GM12878 (cell line): Measurements from ENCODE around the gene LRRC27. TPM values are rescaled to one million over a fixed set of nuclear protein-coding genes. Genes with fewer than 3 reads are reported as not detected.

Experiments used
- ATAC-seq: fragments of 200-7000 bp; cut with Tn5 transposase; 3 replicates; pipeline ENCODE4 v1.9.1; 2020; ENCODE audit warnings: mild to moderate bottlenecking, moderate library complexity
- BruUV-seq: library from RNA; stranded (reverse); fragments of 400-500 nt; replicated peaks from 2 replicates; lab custom pipeline; 2021; lab: Mats Ljungman, UMichigan
- CTCF ChIA-PET: fragments of 300-600 bp; sonication (Branson Sonifier 250); formaldehyde crosslinking; extraction: SDS; loops from one replicate; lab custom pipeline; 2021; ENCODE audit warnings: inconsistent platforms; lab: Yijun Ruan, JAX
- POLR2A ChIA-PET: fragments of 350-600 bp; formaldehyde crosslinking; extraction: SDS; loops from one replicate; lab custom pipeline; 2021; ENCODE audit warnings: inconsistent platforms; lab: Charles Lee
- RAD21 ChIA-PET: fragments of 300-600 bp; sonication (Branson Sonifier 250); formaldehyde crosslinking; loops from one replicate; lab custom pipeline; 2023; ENCODE audit warnings: antibody characterized with exemption; ENCODE audit not compliant: unreplicated experiment; lab: Charles Lee
- SMC1A ChIA-PET: fragments of 300-600 bp; sonication (Branson Sonifier 250); formaldehyde crosslinking; loops from one replicate; lab custom pipeline; 2023; ENCODE audit not compliant: unreplicated experiment, uncharacterized antibody; lab: Charles Lee
- DNase-seq: peaks from one replicate; pipeline ENCODE4 v3.0.0-alpha.2; 2011; ENCODE audit warnings: low read depth, low spot score
- FAIRE-seq: peaks from 3 replicates; lab custom pipeline; 2011; peaks lifted over from hg19 to GRCh38; lab: Jason Lieb, UNC
- H2AFZ ChIP-seq: 2 replicates; pipeline ENCODE4 v1.6.0; 2011; ENCODE audit warnings: low read depth, low read length, control low read depth; ENCODE audit not compliant: control insufficient read depth
- H3K27ac ChIP-seq: 2 replicates; pipeline ENCODE4 v1.5.1; 2011; ENCODE audit warnings: control low read depth; ENCODE audit not compliant: control insufficient read depth, insufficient read depth
- H3K27me3 ChIP-seq, 2 experiments: replicated peaks in 1 of 2; 2 replicates each; pipeline versions ENCODE4 v1.6.0 to v1.6.1; 2011; ENCODE audit warnings: low read length in 1 of 2; ENCODE audit not compliant: control insufficient read depth in 2 of 2, insufficient read depth in 2 of 2
- H3K36me3 ChIP-seq, 2 experiments: 2 replicates each; pipeline ENCODE4 v1.5.1; 2011; ENCODE audit warnings: low read length in 1 of 2; ENCODE audit not compliant: control insufficient read depth in 2 of 2, insufficient read depth in 2 of 2
- H3K4me1 ChIP-seq: 2 replicates; pipeline ENCODE4 v1.6.1; 2011; ENCODE audit warnings: mild to moderate bottlenecking, low read length, moderate library complexity, mixed read lengths; ENCODE audit not compliant: control insufficient read depth, insufficient read depth
- H3K4me2 ChIP-seq: 2 replicates; pipeline ENCODE4 v1.6.0; 2011; ENCODE audit warnings: control low read depth; ENCODE audit not compliant: control insufficient read depth, insufficient read depth
- H3K4me3 ChIP-seq: fragments of 200-600 bp; sonication (generic); 2 replicates; pipeline ENCODE4 v1.5.1; 2016
- H3K79me2 ChIP-seq: 2 replicates; pipeline ENCODE4 v1.6.0; 2011; ENCODE audit warnings: low read length; ENCODE audit not compliant: control insufficient read depth, insufficient read depth
- H3K9ac ChIP-seq: 2 replicates; pipeline ENCODE4 v1.8.0; 2011; ENCODE audit warnings: low read length, control low read depth, mixed read lengths; ENCODE audit not compliant: control insufficient read depth, insufficient read depth
- H3K9me3 ChIP-seq: replicated peaks from 3 replicates; pipeline ENCODE4 v1.5.1; 2011; ENCODE audit warnings: mild to moderate bottlenecking, low read length; ENCODE audit not compliant: control insufficient read depth, insufficient read depth
- H4K20me1 ChIP-seq: 2 replicates; pipeline ENCODE4 v1.6.0; 2011; ENCODE audit not compliant: control insufficient read depth, insufficient read depth
- EP300 ChIP-seq, 2 experiments: fragments of 150-350 bp in 1 of 2; IDR thresholded peaks; 2 replicates each; pipeline ENCODE4 v1.6.1; 2011 to 2012; ENCODE audit warnings: low read depth in 2 of 2, low read length in 2 of 2, borderline replicate concordance in 1 of 2, improper control_type of control experiment in 1 of 2, inconsistent platforms in 1 of 2; ENCODE audit not compliant: control insufficient read depth in 1 of 2
- ESRRA ChIP-seq: IDR thresholded peaks from 2 replicates; pipeline ENCODE4 v1.6.1; 2012; ENCODE audit warnings: mild to moderate bottlenecking, low read length, improper control_type of control experiment
- ZNF592 ChIP-seq: fragments of 450-650 bp; IDR thresholded peaks from 2 replicates; pipeline ENCODE4 v1.6.1; 2017; ENCODE audit warnings: mild to moderate bottlenecking, moderate library complexity
- WGBS: methylation state at CpG from one replicate; pipeline ENCODE4 v1.1.6; 2016; ENCODE audit warnings: low lambda C conversion rate; ENCODE audit not compliant: insufficient replicate concordance, insufficient coverage; ENCODE audit errors: missing lambda C conversion rate; 5-methylcytosine and 5-hydroxymethylcytosine counted together
- in situ Hi-C: fragments of 300-500 bp; cut with MboI; formaldehyde crosslinking; loops from 9 replicates; pipeline ENCODE4 v1.14.3; 2018; ENCODE audit warnings: mixed read lengths
- intact Hi-C: fragments of 100-400 bp; cut with micrococcal nuclease; formaldehyde crosslinking; loops from one replicate; pipeline ENCODE4 v1.14.2; 2022; ENCODE audit not compliant: unreplicated experiment
- polyA plus RNA-seq, 11 experiments: library from polyadenylated mRNA; depleted of rRNA in 4 of 11; unstranded in 6 of 11; stranded (reverse) in 5 of 11; fragments of >200 nt; fragmentation: Nextera tagmentation in 4 of 11; fragmentation: Illumina TruSeq in 1 of 11; extraction: Ambion mirVana in 4 of 11; extraction: Trizol in 1 of 11; gene quantifications; 1 replicate in 1 of 11; 2 replicates in 10 of 11; pipeline versions ENCODE4 v1.2.1 to v1.2.3, GENCODE V29; 2011 to 2016; ENCODE audit warnings: inconsistent platforms in 2 of 11, missing spikeins in 2 of 11, low read depth in 1 of 11
- total RNA-seq, 4 experiments: library from RNA; depleted of rRNA in 3 of 4; stranded (reverse); fragments of >200 nt in 3 of 4; fragmentation: Illumina TruSeq in 1 of 4; extraction: Trizol in 1 of 4; gene quantifications; 2 replicates each; pipeline versions ENCODE4 v1.2.1 to v1.2.3, GENCODE V29; 2013 to 2021

The LRRC27 gene
- total and polyA plus RNA-seq, 10 of the 15 experiments (the other 5 are each of a cell fraction or from before 2014, with no cell fraction given) = 0.48 to 6.9 (median 4.7) TPM

DNA sequence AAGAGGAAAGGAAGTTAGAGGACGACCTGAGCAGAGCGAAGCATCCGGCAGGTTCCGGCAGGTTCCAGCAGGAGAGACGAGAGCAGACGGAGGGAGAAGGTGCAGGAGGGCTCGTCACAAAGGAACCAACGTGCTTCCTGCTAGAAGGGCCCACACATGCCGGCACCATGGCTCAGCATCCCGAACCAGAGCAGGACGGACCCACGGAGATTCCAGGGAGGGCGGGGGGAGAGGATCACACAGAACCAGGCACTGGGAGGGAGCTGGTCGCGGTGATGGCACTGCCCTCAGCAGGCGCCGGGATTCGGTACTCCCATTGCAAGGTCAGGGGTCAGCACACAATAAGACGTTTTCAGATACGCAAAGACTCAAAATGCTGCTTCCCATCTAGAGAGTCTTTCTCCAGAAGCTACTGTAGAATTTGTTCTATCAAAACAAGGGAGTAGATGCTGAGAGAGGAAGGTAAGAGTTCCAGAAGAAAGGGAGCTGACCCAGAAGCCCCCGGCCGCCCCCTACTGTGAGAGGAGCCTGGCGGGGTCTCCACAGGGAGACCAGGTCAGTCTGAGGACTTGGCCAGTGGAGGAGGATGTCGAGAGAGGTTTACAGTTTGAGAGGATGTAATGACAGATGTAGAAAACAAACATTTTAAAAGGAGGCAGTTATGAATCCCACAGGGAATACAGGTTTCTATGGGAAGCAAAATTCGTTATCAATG lies 41.4 kb downstream of the LRRC27 start (continued):
- TF ChIP-seq ZNF592 (no peak), ESRRA (no peak), EP300 (IDR thresholded peaks at IDR 0.05; ENCODE audit: borderline replicate concordance in 1 of 2, control insufficient read depth in 1 of 2, low read depth in 2 of 2, low read length in 2 of 2) (no peak)

- H3K4me2 ChIP-seq = no peak overlapping the region
- no peak overlapping the region for H2AFZ ChIP-seq
- no peaks in the 10 kb centered on the region for H3K36me3 ChIP-seq
- H3K27ac ChIP-seq = no peak overlapping the region
- WGBS = 49% methylated on average over 8 of the region's 8 CpGs
- ATAC-seq (no peak), FAIRE-seq (no peak), DNase-seq (no peak)
- BruUV-seq = no TSS peak
- SMC1A ChIA-PET = no interaction called here
- H3K27me3 ChIP-seq = no peaks in the 10 kb centered on the region; a peak in 1 of 4 replicates
- H3K4me1 ChIP-seq = no peaks in the 10 kb centered on the region
- H3K9ac ChIP-seq = no peak overlapping the region
- no peaks in the 10 kb centered on the region for H3K79me2 ChIP-seq
- intact Hi-C loops = no loop called here
- CTCF ChIA-PET = no interaction called here
- H4K20me1 ChIP-seq = no peaks in the 10 kb centered on the region
- no peaks in the 10 kb centered on the region for H3K9me3 ChIP-seq
- in situ Hi-C loops = no loop called here
- no peak for TF ChIP-seq ESRRA
- RAD21 ChIA-PET = no interaction called here
- H3K4me3 ChIP-seq = no peak overlapping the region
- POLR2A ChIA-PET = no interaction called here
These were observed 42.2 kb downstream of the LRRC27 start for GRCh38 chr10:132374176-132374575.
